OCI-M2 (cell line): ENCODE data around the gene CDC42SE2.
"Not testable (repeated sequence)": the region's sequence is repeated elsewhere in the genome, so short reads cannot be mapped to it uniquely, and the experiment has no call there.

Experiments
- DNase-seq: peaks from one replicate; lab custom pipeline; 2025; ENCODE audit not compliant: unreplicated experiment; lab: John Stamatoyannopoulos, UW

Gene CDC42SE2

GRCh38 chr5:131277875-131278740 lies 14.3 kb downstream of the CDC42SE2 start:
- no peak for DNase-seq

- DNase-seq: not testable (repeated sequence)
These were observed 14.9 kb downstream of the CDC42SE2 start for GRCh38 chr5:131278741-131279124.

GRCh38 chr5:131279204-131279603 lies 15.4 kb downstream of the CDC42SE2 start:
- DNase-seq: no peak

GRCh38 chr5:131280417-131280816 lies 16.6 kb downstream of the CDC42SE2 start:
- no peak for DNase-seq

GRCh38 chr5:131281133-131281867 lies 17.4 kb downstream of the CDC42SE2 start:
- DNase-seq: no peak

- DNase-seq: no peak
These were observed 18.0 kb downstream of the CDC42SE2 start for GRCh38 chr5:131281868-131282234.

GRCh38 chr5:131282235-131282634 lies 18.4 kb downstream of the CDC42SE2 start:
- no peak for DNase-seq

- no peak for DNase-seq
These were observed 22.0 kb downstream of the CDC42SE2 start for GRCh38 chr5:131285703-131286399.

GRCh38 chr5:131286400-131286715 lies 22.5 kb downstream of the CDC42SE2 start:
- no peak for DNase-seq

GRCh38 chr5:131288328-131288727 lies 24.5 kb downstream of the CDC42SE2 start:
- DNase-seq: no peak

GRCh38 chr5:131289738-131290137 lies 25.9 kb downstream of the CDC42SE2 start:
- DNase-seq: no peak

- DNase-seq: no peak
These were observed 32.4 kb downstream of the CDC42SE2 start for GRCh38 chr5:131296213-131296672.

GRCh38 chr5:131297886-131298285 lies 34.0 kb downstream of the CDC42SE2 start:
- DNase-seq: no peak

GRCh38 chr5:131299465-131299864 lies 35.6 kb downstream of the CDC42SE2 start:
- DNase-seq: no peak

- DNase-seq: no peak
These were observed 38.7 kb downstream of the CDC42SE2 start for GRCh38 chr5:131302506-131302905.

GRCh38 chr5:131303537-131303936 lies 39.7 kb downstream of the CDC42SE2 start:
- no peak for DNase-seq

GRCh38 chr5:131304414-131304813 lies 40.6 kb downstream of the CDC42SE2 start:
- no peak for DNase-seq

GRCh38 chr5:131305138-131305689 lies 41.4 kb downstream of the CDC42SE2 start:
- DNase-seq: no peak

- no peak for DNase-seq
These were observed 42.1 kb downstream of the CDC42SE2 start for GRCh38 chr5:131305906-131306305.

- not testable (repeated sequence) for DNase-seq
These were observed 48.5 kb downstream of the CDC42SE2 start for GRCh38 chr5:131312235-131312772.

GRCh38 chr5:131316026-131316425 lies 52.2 kb downstream of the CDC42SE2 start:
- no peak for DNase-seq
